ENCODE results near the gene DISC1. TPM values are rescaled to one million over a fixed set of nuclear protein-coding genes. Genes with fewer than 3 reads are reported as not detected.

Gene DISC1
- total and polyA plus RNA-seq, 2 experiments from 2014 or later: 2.1 to 6.5 TPM

GRCh38 chr1:232040260-232040659, 413.7 kb downstream of the DISC1 start:
- no peaks in the 10 kb centered on the region for H3K27me3 Mint-ChIP-seq (ENCODE audit: insufficient read depth, low read depth, poor library complexity)
- Histone ChIP-seq H3K27ac (ENCODE audit: low read depth) (no peak overlapping the region), H3K9me2 (ENCODE audit: insufficient read depth) (peaks cover 5% of the 10 kb centered on the region; the same call in 1 of the 2 replicates), H2AFZ (no peak overlapping the region), H4K20me1 (replicated peaks; ENCODE audit: insufficient read depth) (no peaks in the 10 kb centered on the region), H3F3A (replicated peaks; ENCODE audit: low read depth) (peaks cover 6% of the 10 kb centered on the region; the same call in 1 of the 2 replicates), H3K27me3 (ENCODE audit: insufficient read depth) (no peaks in the 10 kb centered on the region), H3K79me2 (replicated peaks; ENCODE audit: insufficient read depth) (no peaks in the 10 kb centered on the region), H3K36me3 (ENCODE audit: insufficient read depth) (no peaks in the 10 kb centered on the region), H3K4me1 (ENCODE audit: insufficient read depth) (peaks cover 10% of the 10 kb centered on the region), H3K4me3 (no peak overlapping the region), H3K4me2 (no peak overlapping the region)
- DNase-seq (ENCODE audit: low spot score): no peak
- H3K4me3 Mint-ChIP-seq: no peak overlapping the region
- no peak overlapping the region for H3K27ac Mint-ChIP-seq
- no peak for TF ChIP-seq ZNF114 (CRISPR knock-in tag; IDR thresholded peaks at IDR 0.05)
- H3K36me3 Mint-ChIP-seq (ENCODE audit: low read depth): no peaks in the 10 kb centered on the region
- peaks cover 14% of the 10 kb centered on the region for H3K4me1 Mint-ChIP-seq
- peaks cover 4% of the 10 kb centered on the region; the same call in 2 of the 3 replicates for H3K9me3 Mint-ChIP-seq
- ATAC-seq: no peak

DNA sequence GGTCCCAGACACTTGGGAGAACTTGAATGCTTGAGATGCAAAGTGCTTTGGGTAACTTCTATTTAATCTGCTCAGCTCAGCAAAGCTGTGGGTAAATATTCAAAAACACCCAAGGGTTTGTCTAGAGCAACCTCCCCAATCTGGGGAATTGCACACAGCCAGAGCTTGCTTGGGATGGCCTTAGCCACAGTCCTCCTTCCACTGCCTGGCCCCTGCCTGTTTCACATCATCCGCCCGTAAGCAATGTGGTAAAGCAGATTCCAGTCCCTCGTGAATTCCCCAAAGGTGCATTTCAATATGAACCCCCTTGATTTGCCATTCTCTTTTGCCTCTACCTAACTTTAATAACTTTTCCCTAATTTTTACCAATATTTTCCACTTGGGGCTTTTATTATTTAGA, 418.1 kb downstream of the DISC1 start:
- no peaks in the 10 kb centered on the region for H3K36me3 Mint-ChIP-seq (ENCODE audit: low read depth)
- Histone ChIP-seq H3K36me3 (ENCODE audit: insufficient read depth) (no peaks in the 10 kb centered on the region), H3K4me3 (no peak overlapping the region), H3K79me2 (replicated peaks; ENCODE audit: insufficient read depth) (no peaks in the 10 kb centered on the region), H3K4me2 (peak overlapping the region; percentile 46), H3F3A (replicated peaks; ENCODE audit: low read depth) (no peaks in the 10 kb centered on the region), H3K4me1 (ENCODE audit: insufficient read depth) (peaks cover 26% of the 10 kb centered on the region), H3K27me3 (ENCODE audit: insufficient read depth) (no peaks in the 10 kb centered on the region), H4K20me1 (replicated peaks; ENCODE audit: insufficient read depth) (no peaks in the 10 kb centered on the region), H3K9me2 (ENCODE audit: insufficient read depth) (peaks cover 11% of the 10 kb centered on the region), H3K27ac (ENCODE audit: low read depth) (peak overlapping the region; percentile 18; the same call in 1 of the 2 replicates), H2AFZ (peak overlapping the region; percentile 57)
- peaks cover 19% of the 10 kb centered on the region for H3K4me1 Mint-ChIP-seq
- no peak for TF ChIP-seq EZH2 (IDR thresholded peaks at IDR 0.05; ENCODE audit: low read depth, unreplicated experiment)
- TF ChIP-seq ZNF114 (CRISPR knock-in tag; IDR thresholded peaks at IDR 0.05): no peak
- TF ChIP-seq JUNB (IDR thresholded peaks at IDR 0.05; ENCODE audit: unreplicated experiment): no peak
- TF ChIP-seq ZNF462 (CRISPR knock-in tag; IDR thresholded peaks at IDR 0.05): no peak
- TF ChIP-seq REST (IDR thresholded peaks at IDR 0.05; ENCODE audit: unreplicated experiment): no peak
- TF ChIP-seq EZH2phosphoT487 (IDR thresholded peaks at IDR 0.05; ENCODE audit: unreplicated experiment): no peak
- TF ChIP-seq, protein P1, sequence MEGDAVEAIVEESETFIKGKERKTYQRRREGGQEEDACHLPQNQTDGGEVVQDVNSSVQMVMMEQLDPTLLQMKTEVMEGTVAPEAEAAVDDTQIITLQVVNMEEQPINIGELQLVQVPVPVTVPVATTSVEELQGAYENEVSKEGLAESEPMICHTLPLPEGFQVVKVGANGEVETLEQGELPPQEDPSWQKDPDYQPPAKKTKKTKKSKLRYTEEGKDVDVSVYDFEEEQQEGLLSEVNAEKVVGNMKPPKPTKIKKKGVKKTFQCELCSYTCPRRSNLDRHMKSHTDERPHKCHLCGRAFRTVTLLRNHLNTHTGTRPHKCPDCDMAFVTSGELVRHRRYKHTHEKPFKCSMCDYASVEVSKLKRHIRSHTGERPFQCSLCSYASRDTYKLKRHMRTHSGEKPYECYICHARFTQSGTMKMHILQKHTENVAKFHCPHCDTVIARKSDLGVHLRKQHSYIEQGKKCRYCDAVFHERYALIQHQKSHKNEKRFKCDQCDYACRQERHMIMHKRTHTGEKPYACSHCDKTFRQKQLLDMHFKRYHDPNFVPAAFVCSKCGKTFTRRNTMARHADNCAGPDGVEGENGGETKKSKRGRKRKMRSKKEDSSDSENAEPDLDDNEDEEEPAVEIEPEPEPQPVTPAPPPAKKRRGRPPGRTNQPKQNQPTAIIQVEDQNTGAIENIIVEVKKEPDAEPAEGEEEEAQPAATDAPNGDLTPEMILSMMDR (conservative IDR thresholded peaks at IDR 0.05; ENCODE audit: low read depth in 2 of 2): no peak
- no peak for TF ChIP-seq CREB1 (CRISPR knock-in tag; IDR thresholded peaks at IDR 0.05; ENCODE audit: low read depth)
- ATAC-seq (peak; percentile 75), DNase-seq (ENCODE audit: low spot score) (no peak)
- H3K27me3 Mint-ChIP-seq (ENCODE audit: insufficient read depth, low read depth, poor library complexity): peaks cover 2% of the 10 kb centered on the region
- no peak overlapping the region for H3K4me3 Mint-ChIP-seq
- H3K9me3 Mint-ChIP-seq: no peaks in the 10 kb centered on the region
- H3K27ac Mint-ChIP-seq: peak overlapping the region; percentile 4
